NCI-H187 (cell line): ENCODE data around the gene AKAP6.

Experiments
- DNase-seq, 2 experiments: peaks; one replicate each; lab custom pipeline; 2025; lab: John Stamatoyannopoulos, UW

AKAP6 gene

DNA sequence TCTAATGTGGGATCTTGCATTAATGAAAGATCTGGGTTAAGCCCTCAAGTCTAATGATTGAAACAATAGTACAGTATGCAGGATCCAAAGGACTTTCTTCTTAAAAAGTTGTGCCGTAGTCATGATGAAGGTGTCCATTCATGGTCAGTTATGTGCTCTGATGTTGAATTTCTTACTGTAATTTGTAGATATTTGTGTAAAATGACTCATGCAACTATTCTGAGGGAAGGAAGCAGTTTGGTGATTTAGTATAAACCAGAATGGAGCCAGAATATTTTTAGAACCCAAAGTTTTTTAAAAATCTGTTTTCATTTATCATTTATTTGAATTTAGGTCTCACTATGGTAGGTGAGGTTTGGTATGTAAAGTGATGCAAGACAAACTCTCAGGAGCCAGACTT, 151.2 kb downstream of the AKAP6 start:
- DNase-seq: no peak

DNA sequence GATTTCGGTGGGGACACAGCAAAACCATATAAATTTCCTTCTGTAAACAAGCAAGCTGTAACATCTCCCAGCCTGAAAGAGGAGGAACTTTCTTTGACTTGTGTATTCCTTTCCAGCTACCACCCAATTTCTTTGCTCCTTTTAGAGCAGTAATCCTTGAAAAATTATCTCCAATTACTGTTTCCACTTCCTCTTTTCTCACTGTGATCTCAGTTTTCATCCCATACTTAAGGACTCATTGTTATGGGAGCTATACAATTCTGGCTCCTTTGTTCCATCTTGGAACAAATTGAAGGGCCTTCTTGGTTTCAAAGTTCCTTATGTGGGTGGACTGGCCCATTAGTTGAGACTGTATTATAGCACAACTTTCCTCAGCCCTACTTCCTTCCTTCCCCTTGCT, 152.6 kb downstream of the AKAP6 start:
- DNase-seq: no peak

DNA sequence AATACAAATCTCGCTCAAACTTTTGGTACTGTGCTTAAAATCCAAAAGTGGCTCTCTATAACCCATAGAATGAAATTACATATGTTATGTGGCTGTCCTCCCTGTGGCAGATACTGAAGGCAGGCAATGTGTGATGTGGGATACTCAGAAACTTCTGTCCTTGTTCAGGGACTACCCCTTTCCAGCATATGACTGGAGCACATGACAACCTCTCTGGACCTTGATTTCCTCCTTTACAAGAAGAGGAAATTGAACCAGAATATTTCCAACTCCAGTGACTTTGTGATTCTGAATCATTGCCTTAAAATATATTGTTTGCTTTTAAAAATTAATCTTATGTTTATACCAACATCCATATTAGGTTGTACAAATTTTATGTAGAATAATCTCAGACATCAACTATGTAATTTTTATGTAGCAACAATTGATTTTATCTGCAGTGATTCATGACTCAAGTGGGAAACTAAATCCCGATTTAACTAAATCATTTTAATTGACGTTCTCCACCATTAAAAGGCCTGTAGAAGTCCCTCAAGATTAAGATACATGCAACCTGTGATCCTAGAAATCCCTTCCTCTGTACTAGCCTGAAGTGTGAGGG, 162.4 kb downstream of the AKAP6 start:
- DNase-seq: no peak

DNA sequence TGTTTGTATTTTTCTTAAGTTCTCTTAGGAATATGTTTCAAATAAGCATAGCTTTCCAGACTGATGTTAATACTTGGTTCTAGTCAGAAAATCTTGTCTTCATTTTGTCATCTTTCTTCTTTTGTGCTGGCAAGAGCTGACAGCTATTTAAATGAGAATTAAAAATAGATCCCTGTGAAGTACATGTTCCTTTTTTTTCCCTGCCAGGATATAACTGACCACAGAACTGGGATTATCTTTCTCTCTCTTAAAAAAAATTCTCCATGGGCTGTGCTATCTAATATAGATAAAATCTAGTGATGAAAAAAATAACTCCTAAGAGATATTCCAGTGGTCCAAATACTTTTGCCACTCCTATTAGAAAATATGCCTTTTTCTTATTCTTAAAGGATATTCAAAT, 163.4 kb downstream of the AKAP6 start:
- DNase-seq: no peak

DNA sequence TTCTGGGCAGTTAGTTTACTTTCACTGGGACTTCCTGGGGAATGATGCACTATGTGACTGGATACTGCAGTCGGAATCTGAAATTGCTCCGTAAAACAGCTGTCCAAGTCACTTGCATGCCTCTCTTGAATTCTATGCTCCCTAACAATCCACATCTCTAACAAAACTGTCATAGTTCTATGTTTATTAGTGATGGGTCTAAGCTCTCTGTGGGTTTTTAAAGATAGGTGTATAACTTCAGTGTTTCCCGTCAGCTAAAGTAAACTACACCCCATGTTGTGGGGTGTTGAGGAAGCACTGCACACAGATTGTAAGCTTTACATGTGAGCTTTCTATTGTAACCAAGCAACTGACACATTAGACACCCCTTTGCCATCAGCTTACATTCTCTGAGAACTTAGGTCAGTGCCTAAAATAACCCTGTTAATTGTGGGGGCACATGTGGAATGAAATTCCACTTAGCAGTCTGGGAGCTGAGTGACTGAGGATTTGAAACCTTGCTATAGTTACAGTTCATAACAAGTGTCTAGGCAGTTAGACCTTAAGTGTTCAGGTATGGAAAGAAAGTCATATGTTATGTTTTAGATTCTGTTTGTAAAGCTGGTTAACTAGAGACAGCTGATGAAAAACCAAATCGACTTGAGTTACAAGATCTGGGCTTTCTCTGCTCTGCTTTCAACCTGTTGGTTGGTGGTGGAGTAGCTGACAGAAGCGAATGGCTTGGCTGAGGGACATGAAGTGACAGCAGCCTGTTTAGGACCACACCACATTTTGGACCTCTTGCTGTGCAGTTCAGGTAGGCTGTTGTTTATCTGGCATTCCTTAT, 165.7 kb downstream of the AKAP6 start:
- DNase-seq: no peak

DNA sequence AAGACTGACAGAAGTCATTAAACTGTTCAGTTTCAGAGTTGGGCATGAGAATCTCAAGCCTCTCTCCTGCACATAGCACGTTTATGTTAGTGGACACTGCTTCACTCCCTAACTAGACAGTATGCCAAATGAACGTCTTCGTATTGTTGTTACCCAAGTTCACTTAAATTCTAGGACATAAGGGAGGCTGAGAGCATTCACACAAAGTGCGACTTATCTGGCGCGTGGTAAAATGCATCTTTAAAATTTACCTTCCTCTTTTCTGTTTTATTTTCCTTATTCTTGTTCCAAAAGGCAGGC, 166.3 kb downstream of the AKAP6 start:
- no peak for DNase-seq

DNA sequence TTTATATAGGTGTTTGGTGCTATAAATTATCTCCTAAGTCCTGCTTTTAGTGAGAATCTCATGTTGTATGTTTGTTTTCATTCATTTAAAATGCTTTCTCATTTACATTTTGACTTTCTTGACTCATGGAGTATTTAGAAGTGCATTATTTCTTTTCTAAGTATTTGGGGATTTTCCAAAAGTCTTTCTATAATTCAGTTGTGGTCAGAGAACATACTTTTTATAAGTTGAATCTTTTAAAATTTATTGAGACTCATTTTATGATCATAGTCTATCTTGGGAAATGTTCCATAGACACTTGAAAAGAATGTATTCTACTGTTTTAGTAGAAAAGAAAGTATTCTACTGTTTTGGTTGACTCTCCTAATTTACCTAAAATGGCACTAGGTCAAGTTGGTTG, 168.2 kb downstream of the AKAP6 start:
- DNase-seq: no peak

DNA sequence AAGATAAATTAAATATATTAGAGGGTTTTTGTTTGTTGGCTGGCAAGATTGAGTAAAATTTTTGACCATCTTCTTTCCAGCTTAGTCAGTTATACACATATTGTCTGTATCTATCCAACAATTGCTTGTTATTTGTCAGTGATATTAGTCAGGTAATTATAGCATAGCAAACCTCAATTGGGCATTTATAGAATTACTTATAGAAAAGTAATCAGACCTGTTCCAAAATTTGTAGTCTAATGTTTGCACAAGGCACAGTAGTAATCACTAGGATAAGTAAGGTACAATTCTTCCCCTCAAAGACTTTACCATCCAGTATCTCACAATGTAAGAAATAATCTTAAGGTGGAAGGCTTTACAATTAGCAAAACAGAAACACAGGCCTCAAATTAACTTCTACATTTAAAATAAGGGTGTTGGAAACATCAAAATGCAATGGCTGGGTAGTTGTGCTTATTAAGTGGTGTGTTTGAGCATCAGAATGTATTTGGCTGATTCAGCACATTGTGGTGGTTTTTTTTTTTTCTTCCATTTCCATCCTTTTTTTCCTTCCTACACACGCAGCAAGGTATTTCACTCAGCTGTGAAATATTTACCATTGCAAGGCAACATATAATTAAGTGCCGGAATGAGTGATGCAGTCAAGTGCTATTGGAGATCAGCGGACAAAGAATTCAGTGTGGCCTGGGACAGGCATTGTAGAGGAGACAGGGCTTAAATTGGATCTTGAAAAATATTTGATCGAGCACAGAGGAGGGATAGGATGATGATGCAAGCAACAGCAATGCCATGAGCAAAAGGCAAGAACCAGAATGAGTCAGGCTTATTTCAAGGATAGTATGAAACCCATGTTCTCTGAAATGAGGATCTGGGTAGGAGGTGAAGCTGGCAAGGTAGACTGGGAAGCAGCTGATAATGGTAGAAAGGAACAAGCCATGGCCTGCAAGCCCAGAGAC, 178.2 kb downstream of the AKAP6 start:
- DNase-seq: no peak

DNA sequence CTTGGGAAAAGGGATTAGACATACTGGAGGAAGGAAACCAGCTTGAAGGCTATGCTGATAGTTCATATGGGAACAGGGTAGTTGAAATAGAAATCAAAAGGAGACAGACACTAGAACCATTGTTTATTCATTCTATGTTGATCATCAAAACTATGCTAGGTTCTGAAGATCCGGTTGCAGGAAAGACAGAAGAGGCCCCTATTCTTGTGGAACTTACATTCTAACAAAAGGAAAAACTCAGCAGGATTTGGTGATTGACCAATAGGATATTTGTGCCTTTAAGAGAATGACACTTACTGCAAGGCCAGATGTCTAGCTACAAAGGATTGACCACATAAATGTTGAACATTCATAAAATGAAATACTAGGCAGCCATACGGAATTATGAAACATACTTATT, 179.2 kb downstream of the AKAP6 start:
- no peak for DNase-seq

DNA sequence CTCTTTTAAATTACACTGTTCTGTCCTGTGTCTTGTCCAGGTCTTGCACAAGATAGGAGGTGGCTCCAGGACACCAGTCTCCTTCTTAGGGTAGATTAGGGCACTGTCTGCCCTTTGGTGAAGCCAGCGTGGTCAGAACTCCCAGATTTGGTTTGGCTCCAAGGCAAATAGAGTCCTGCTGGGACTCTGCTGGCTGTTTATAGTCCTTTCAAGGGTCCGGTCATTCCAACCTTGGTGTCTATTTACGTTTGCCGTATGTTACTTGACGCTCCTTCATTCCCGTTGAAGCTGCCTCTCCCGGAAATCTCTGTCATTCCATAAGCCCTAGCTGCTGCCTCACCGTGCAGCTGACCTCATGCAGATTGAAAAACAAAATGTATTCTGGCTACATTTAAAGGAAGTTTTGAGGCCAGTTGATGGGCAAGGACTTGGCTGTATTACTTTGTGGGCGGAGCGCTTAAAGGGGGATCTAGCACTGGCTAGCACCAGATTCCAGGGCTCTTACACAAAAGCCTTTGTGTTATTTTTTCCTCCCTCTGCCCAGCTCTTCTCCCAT, 180.6 kb downstream of the AKAP6 start:
- no peak for DNase-seq

DNA sequence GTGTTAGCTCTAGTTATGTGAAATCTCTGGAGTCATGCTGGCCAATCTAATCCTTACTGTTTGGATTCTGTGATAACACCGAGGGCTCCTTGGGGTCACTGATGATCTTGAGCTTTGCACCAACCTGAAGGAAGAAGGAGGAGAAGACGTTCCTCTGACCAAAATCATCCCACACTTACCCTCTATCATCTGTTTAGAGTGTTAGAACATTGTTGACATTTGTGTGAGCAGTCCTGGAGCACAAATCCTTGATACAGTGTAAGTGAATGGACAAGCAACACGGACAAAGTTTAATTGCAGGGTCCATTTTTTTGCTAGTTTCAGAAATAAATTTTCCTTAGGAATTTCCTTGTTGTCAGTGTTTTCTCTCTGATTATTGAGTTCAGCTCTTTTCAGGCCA, 181.7 kb downstream of the AKAP6 start:
- no peak for DNase-seq

DNA sequence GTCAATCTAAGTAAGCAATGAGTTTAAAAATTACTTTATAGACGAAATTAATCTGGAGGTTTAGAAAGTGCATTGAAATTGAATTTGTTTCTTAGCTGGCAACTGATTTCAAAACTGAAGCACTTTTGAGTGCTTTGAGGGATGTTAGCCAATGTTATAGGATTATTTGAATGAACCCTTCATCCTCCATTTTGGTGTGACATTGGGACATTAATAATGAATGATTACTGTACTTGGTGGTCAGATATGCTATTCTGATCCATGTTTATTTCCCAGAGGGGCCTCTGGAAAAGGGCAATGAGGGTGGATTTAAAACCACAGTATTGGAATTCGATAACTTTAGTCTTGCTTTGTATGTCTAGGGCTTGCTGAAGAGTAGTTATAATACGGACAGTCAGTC, 183.2 kb downstream of the AKAP6 start:
- no peak for DNase-seq

DNA sequence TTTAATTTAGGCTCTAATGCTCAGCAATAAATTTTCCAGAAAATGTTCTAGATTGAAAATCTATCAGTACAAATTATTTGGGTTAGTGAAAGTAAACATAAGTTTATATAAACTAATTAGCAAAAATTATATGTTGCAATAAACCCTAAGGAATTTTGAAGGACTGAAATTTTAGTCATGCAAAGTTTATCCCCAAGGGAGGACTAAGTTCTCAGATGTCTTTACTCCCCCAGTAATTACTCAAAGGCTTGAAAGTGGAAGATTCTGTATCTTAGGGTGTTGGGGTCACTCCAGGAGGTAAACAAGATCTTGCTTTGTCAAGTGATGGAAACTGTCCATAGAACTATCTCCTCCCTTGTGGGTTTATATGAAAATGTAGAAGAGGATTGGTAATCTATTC, 183.7 kb downstream of the AKAP6 start:
- DNase-seq: no peak

DNA sequence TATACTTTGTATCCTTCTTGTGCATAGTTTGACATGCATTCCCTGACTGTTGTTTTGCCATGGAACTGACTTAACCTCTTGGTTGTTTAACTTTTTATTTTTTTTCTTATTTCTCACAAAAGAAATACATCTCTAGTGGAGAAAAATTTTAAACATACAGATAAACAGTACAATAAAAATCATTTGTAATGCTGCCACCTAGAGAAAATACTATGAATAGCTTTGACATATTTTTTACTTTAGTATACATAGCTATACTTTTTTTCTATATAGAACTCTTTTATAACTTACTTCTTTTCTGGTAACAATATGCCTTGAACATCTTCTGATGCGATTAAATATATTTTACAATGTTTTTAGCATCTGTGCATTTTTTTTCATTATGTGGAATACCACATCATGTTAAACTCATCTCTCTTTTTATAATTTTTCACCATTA, 184.5 kb downstream of the AKAP6 start:
- DNase-seq: no peak

DNA sequence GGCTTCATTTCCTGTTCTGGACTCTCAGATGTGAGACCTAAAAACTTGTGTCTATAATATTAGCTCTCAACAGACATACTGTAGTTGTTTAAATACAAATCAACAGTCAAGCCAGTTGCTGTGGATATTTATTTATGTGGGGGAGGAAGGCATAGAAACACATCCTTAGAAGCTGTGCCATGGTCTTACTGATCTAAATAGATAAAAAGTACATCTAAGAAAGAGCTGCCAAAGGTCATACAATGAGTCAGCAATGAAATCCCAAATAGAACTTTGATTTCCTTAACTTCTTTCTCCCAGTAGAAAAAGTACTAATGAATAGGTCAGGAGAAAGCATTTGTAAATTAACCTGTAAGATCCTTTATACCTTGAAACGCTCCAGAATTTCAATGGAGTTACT, 185.1 kb downstream of the AKAP6 start:
- DNase-seq: no peak

DNA sequence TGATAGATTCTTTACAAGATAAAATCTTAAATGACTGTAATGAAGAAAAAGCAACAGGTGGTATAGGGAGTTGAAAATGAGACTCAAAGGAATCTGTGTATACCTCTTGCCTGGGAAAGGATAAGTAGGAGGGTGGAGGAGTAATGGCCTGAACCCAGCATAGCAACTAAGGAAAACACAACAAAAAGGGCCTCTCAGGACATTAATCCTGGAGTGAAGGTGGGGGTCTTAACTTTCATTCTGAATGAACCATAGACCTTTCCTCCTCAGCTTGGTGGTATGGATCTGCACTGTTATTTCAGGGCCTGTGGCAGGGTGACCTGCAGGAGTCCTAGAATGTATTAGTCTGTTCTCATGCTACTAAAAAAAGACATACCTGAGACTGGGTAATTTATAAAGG, 185.6 kb downstream of the AKAP6 start:
- DNase-seq: no peak

DNA sequence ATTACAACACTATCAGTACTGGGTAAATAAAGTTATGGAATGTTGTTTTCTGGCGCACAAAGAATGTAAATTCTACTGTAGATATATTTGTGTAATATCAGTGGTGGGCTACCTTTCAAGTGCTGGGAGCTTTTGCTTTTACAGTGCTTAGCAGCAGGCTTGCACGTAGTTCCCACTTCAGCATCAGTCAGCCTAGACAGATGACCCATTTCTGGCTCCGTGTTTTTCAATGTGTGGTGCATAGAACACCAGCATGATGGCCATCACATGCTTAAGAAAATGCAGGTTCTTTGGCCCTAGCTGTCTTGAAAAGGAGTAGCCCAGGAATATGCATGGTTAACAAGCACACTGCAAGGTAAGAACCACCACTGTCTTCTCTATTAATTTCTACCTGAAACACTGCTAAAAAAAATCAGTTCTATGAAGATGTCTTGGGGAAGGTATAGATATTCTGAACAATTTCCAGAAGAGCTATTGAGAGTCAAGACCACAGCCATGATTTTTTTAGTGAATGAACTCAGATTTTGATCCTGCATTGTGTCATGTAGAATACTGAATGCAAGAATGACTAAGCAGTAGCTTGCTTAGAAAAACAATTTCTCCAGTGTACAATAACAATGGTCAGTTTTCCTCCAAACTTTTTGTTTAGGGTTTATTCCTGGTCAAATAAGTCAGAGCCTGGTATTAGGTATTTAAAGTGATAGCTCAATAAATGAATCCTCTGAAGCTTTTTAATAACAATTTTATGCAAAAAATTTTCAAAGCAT, 195.7 kb downstream of the AKAP6 start:
- DNase-seq: no peak

DNA sequence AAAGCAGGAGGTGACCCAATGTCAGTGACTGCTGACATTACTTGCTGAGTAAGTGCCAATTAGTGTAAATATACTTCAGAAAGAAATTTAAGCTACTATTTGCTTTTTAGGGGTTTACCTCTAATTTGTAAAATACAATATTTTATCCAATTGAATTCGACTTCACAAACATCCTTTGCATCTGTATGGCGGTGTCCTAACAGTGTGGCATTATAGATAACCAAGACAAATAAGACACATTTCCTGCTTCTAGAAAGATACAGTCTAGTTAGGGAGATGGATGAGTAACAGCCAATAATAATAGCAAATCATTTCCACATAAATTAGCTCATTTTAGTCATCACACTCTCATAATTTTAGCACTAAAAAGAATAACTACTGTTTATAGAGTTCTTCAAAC, 196.5 kb downstream of the AKAP6 start:
- no peak for DNase-seq

DNA sequence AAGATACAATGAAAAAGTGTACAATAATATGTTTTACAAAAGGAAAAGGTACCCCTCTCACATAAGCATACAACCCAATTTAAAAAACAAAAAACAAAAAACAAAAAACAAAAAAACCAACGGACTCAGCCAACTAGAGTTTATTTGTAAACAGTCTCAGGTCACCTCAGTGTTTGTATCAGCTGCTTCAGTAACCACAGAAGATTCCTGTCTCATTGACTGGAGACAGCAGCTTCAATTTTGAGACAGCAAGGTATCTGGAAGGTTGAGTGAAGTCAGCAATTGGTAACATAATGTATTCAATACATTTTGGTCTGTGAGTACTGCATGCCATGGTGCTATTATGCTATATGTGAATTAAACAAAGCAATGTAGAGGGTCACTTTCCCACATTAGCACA, 201.7 kb downstream of the AKAP6 start:
- no peak for DNase-seq

DNA sequence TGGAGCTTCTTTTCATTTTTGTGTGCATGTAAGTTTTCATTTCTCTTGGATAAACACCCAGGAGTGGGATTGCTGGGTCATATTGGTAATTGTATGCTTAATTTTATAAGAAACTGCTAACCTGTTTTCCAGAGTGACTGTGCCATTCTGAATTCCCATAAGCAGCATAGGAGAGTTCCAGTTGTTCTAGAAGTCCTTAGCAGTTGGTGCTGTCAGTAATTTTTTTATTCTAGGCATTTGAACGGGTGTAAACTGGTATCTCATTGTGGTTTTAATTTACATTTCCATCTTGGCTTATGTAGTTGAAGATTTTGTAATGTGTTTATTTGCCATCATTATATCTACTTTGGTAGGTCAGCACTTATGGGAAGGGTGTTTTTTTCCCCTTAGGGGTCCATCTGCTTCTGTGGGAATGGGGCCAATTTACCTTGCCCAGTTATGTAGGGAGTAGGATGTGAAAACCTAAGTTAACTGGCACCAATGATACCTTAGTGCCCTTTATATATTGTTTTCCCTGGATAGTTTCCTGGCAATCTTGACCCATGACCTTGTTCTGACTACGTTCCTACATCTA, 202.9 kb downstream of the AKAP6 start:
- no peak for DNase-seq

DNA sequence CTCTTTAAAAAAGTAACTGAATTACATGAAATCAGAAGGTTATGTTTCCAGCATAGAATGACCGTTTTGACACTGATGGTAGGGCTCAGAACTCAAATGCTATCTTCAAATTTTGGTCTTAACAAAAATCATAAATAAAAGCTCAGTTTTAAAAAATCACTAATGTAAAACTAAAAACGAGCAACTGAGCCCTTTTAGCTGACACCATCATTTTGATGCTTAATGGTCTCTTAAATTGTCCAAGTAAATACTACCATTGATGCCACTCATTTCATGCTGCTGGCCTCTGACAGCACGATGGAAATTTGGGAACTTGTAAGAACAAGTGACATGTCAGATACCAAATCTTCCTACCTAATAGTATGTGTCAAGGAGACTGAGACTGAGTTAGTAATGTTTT, 205.0 kb downstream of the AKAP6 start:
- no peak for DNase-seq

DNA sequence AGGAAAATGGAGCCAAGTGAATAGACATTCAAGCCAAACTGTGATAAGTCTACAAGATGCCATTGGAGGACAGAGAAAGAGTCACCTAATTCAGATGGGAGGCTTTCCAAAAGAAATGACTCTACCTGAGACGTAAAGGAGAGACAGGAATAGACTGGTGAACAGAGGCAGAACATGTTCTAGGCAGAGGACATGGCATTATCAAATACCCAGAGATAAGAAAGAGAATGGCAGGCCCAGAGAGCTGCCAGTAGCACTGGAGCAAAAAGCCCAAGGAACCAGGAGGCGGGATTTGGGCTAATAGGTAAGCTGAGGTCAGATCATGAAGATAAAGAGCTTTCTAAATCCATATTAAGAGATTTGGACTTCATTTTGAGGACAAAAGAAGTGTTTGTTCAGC, 207.1 kb downstream of the AKAP6 start:
- DNase-seq: no peak
